GM23338 (cell line): ENCODE data around the gene B3GALT5. TPM values are rescaled to one million over a fixed set of nuclear protein-coding genes. Genes with fewer than 3 reads are reported as not detected.

Experiments
- ATAC-seq: fragments of 200-7000 bp; cut with Tn5 transposase; 3 replicates; pipeline ENCODE4 v1.9.1; 2020
- DNase-seq: peaks from one replicate; pipeline ENCODE4 v3.0.0-alpha.2; 2015; ENCODE audit warnings: low spot score
- H2AFZ ChIP-seq: fragments of 200-600 bp; sonication (generic); 2 replicates; pipeline ENCODE4 v1.8.0; 2016; ENCODE audit warnings: antibody characterized with exemption, mild to moderate bottlenecking, moderate library complexity
- H3F3A ChIP-seq: fragments of 200-600 bp; sonication (generic); replicated peaks from 2 replicates; pipeline ENCODE4 v1.8.0; 2017; ENCODE audit warnings: antibody characterized with exemption, mixed run types, low read depth
- H3K27ac ChIP-seq: fragments of 200-600 bp; sonication (generic); 2 replicates; pipeline ENCODE4 v1.6.1; 2016; ENCODE audit warnings: low read depth
- H3K27me3 ChIP-seq: fragments of 200-600 bp; sonication (generic); 2 replicates; pipeline ENCODE4 v1.8.0; 2016; ENCODE audit warnings: mild to moderate bottlenecking, mixed run types, moderate library complexity; ENCODE audit not compliant: insufficient read depth
- H3K36me3 ChIP-seq: fragments of 200-600 bp; sonication (generic); 2 replicates; pipeline ENCODE4 v1.8.0; 2016; ENCODE audit warnings: mild to moderate bottlenecking; ENCODE audit not compliant: insufficient read depth
- H3K4me1 ChIP-seq: fragments of 200-600 bp; sonication (generic); 2 replicates; pipeline ENCODE4 v1.8.0; 2016; ENCODE audit warnings: mild to moderate bottlenecking, moderate library complexity; ENCODE audit not compliant: insufficient read depth
- H3K4me2 ChIP-seq: fragments of 200-600 bp; sonication (generic); 2 replicates; pipeline ENCODE4 v1.7.1; 2017; ENCODE audit warnings: mixed run types
- H3K4me3 ChIP-seq: fragments of 200-600 bp; sonication (generic); 2 replicates; pipeline ENCODE4 v1.6.1; 2016; ENCODE audit warnings: mixed run types
- H3K79me2 ChIP-seq: fragments of 200-600 bp; sonication (generic); replicated peaks from 2 replicates; pipeline ENCODE4 v1.8.0; 2017; ENCODE audit warnings: mild to moderate bottlenecking; ENCODE audit not compliant: insufficient read depth
- H3K9me2 ChIP-seq: fragments of 200-600 bp; sonication (generic); 2 replicates; pipeline ENCODE4 v1.8.0; 2017; ENCODE audit not compliant: insufficient read depth
- H4K20me1 ChIP-seq: fragments of 200-600 bp; sonication (generic); replicated peaks from 2 replicates; pipeline ENCODE4 v1.8.0; 2017; ENCODE audit warnings: mild to moderate bottlenecking; ENCODE audit not compliant: insufficient read depth
- H3K27ac Mint-ChIP-seq: 2 replicates; pipeline ENCODE4 v1.8.0; 2020; ENCODE audit warnings: inconsistent platforms, mild to moderate bottlenecking, moderate library complexity, mixed read lengths
- H3K27me3 Mint-ChIP-seq: 3 replicates; pipeline ENCODE4 v1.8.0; 2022; ENCODE audit warnings: low read depth, mild to moderate bottlenecking, moderate library complexity, mixed read lengths, inconsistent platforms; ENCODE audit not compliant: insufficient read depth, poor library complexity
- H3K36me3 Mint-ChIP-seq: 3 replicates; pipeline ENCODE4 v1.8.0; 2021; ENCODE audit warnings: low read depth, mild to moderate bottlenecking, inconsistent platforms, moderate library complexity, mixed read lengths
- H3K4me1 Mint-ChIP-seq: 3 replicates; pipeline ENCODE4 v1.8.0; 2020; ENCODE audit warnings: mild to moderate bottlenecking, inconsistent platforms, mixed read lengths
- H3K4me3 Mint-ChIP-seq: 3 replicates; pipeline ENCODE4 v1.8.0; 2021; ENCODE audit warnings: moderate library complexity, mild to moderate bottlenecking, inconsistent platforms, mixed read lengths
- H3K9me3 Mint-ChIP-seq: 3 replicates; pipeline ENCODE4 v1.8.0; 2020; ENCODE audit warnings: moderate library complexity, mild to moderate bottlenecking, inconsistent platforms, mixed read lengths
- CREB1 ChIP-seq: fragments of 250-450 bp; sonication (Bioruptor Pico); IDR thresholded peaks from 2 replicates; pipeline ENCODE4 v1.5.0; 2020; ENCODE audit warnings: low read depth, mild to moderate bottlenecking, moderate library complexity
- EZH2 ChIP-seq: fragments of 200-600 bp; sonication (generic); IDR thresholded peaks from one replicate; pipeline ENCODE4 v1.8.0; 2017; ENCODE audit warnings: antibody characterized with exemption, mild to moderate bottlenecking, low read depth; ENCODE audit not compliant: unreplicated experiment
- POLR2AphosphoS5 ChIP-seq: IDR thresholded peaks from 2 replicates; pipeline ENCODE4 v1.6.1; 2016; ENCODE audit warnings: antibody characterized with exemption, low read depth
- STAT1 ChIP-seq: IDR thresholded peaks from one replicate; pipeline ENCODE4 v1.6.1; 2016; ENCODE audit warnings: antibody characterized with exemption; ENCODE audit not compliant: unreplicated experiment
- polyA plus RNA-seq: library from polyadenylated mRNA; unstranded; fragments of >200 nt; fragmentation: Nextera tagmentation; extraction: Ambion mirVana; gene quantifications from 2 replicates; pipeline ENCODE4 v1.2.1, GENCODE V29; 2016
- total RNA-seq: library from RNA; depleted of rRNA; stranded (reverse); fragments of >200 nt; shearing (Covaris generic); gene quantifications from 2 replicates; pipeline ENCODE4 v1.2.3, GENCODE V29; 2014
- TF ChIP-seq, protein P1 (sequence below): IDR thresholded peaks from 2 replicates; pipeline ENCODE4 v1.6.1; 2016; ENCODE audit warnings: antibody characterized with exemption
- TF ChIP-seq, protein P2 (sequence below): fragments of 250-450 bp; sonication (Bioruptor Pico); IDR thresholded peaks from 2 replicates; pipeline ENCODE4 v1.5.0; 2020; ENCODE audit warnings: mild to moderate bottlenecking, moderate library complexity

B3GALT5 gene
- total and polyA plus RNA-seq, 2 experiments from 2014 or later: 6.2 to 37.5 TPM

DNA sequence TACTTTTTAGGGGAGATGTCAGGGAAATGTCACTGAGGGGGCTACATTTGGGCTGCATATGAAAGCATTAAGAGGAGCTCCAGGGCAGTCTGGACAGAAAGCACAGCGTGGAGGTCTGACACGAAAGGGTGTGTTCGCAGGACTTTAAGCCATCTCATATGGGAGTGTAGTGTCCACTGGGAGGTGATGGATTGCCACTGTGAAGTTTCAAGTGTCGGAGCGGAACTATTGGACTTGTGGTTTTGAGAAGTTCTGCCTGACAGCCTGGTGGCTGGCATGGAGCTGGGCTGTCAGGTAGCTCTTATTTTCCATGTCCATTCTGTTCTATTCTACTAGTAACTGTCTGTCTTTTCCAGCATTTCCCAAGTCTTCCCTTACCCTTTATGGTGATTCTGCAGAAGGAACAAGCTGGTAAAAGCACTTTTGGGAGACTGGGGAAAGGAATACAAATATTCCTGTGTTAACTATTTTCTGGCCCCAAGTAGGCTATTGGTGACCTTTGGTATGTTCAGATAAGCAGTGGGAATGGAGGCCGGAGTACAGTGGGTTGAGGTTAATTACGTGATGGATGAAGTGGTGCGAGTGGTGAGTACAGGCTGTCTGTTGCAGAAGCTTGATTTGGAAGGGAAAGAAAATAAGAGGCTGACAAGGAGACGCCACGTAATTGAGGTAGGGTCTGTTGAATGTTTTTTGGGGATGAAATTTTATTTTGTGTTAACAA lies 19.3 kb downstream of the B3GALT5 start:
- no peak overlapping the region for H3K27ac ChIP-seq
- H3K27me3 ChIP-seq: no peaks in the 10 kb centered on the region
- peaks cover 16% of the 10 kb centered on the region; the same call in 1 of the 2 replicates for H3K9me2 ChIP-seq
- H3K79me2 ChIP-seq: peaks cover 100% of the 10 kb centered on the region
- DNase-seq (no peak), ATAC-seq (no peak)
- H3K4me3 Mint-ChIP-seq: no peak overlapping the region
- H3K27ac Mint-ChIP-seq: peak overlapping the region; percentile 28
- peaks cover 14% of the 10 kb centered on the region for H3K27me3 Mint-ChIP-seq
- peaks cover 48% of the 10 kb centered on the region for H3K36me3 Mint-ChIP-seq
- peaks cover 65% of the 10 kb centered on the region for H3K4me1 Mint-ChIP-seq
- H3K4me3 ChIP-seq: no peak overlapping the region
- H3K4me1 ChIP-seq: peaks cover 53% of the 10 kb centered on the region
- H3K9me3 Mint-ChIP-seq: no peaks in the 10 kb centered on the region
- H2AFZ ChIP-seq: no peak overlapping the region
- TF ChIP-seq STAT1 (no peak), CREB1 (no peak)
- TF ChIP-seq, protein P1, sequence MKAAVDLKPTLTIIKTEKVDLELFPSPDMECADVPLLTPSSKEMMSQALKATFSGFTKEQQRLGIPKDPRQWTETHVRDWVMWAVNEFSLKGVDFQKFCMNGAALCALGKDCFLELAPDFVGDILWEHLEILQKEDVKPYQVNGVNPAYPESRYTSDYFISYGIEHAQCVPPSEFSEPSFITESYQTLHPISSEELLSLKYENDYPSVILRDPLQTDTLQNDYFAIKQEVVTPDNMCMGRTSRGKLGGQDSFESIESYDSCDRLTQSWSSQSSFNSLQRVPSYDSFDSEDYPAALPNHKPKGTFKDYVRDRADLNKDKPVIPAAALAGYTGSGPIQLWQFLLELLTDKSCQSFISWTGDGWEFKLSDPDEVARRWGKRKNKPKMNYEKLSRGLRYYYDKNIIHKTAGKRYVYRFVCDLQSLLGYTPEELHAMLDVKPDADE: no peak
- no peaks in the 10 kb centered on the region for H4K20me1 ChIP-seq
- H3F3A ChIP-seq: peaks cover 6% of the 10 kb centered on the region; the same call in 1 of the 2 replicates
- no peaks in the 10 kb centered on the region for H3K36me3 ChIP-seq
- H3K4me2 ChIP-seq: peak overlapping the region; percentile 55; the same call in 1 of the 2 replicates

DNA sequence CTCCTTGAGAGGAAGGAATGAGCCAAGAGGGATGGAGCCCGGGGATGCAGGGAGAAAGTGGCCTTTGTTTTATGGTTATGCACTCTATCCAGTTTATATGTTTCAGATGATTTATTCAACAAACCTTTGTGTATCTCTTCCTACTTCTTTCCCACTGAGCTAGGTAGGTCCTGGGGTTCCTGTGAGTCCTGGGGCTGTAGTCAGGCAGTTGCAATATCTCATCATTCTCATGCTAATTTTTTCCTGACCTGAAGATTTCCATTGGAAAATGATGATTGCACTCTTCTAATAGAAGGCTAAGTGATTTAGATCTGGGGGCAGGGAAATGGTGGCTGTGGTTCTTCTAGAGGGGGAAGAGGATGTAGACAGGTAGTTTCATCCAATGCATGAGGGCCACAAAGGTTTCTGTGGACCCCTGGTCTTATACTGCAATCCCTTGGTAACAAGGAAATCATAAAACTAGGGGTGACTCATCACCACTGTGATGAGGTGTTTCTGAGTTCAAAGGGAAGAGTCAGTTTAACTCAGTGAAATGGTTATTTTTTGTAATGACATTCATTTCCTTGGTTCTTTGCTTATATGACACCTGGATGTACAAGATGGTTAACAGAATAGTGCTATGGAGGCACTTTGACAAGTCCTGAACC lies 20.2 kb downstream of the B3GALT5 start:
- Mint-ChIP-seq H3K4me3 (no peak overlapping the region; the same call in 2 of the 3 replicates), H3K27me3 (peaks cover 14% of the 10 kb centered on the region), H3K36me3 (peaks cover 44% of the 10 kb centered on the region), H3K9me3 (no peaks in the 10 kb centered on the region), H3K4me1 (peaks cover 70% of the 10 kb centered on the region), H3K27ac (no peak overlapping the region)
- Histone ChIP-seq H3K36me3 (no peaks in the 10 kb centered on the region), H3K4me2 (peak overlapping the region; percentile 55), H3K4me3 (no peak overlapping the region), H4K20me1 (no peaks in the 10 kb centered on the region; the same call in 1 of the 2 replicates), H3K27ac (no peak overlapping the region), H3K4me1 (peaks cover 61% of the 10 kb centered on the region), H3F3A (peaks cover 10% of the 10 kb centered on the region; the same call in 1 of the 2 replicates), H3K27me3 (no peaks in the 10 kb centered on the region), H3K79me2 (peaks cover 100% of the 10 kb centered on the region), H2AFZ (no peak overlapping the region), H3K9me2 (peaks cover 16% of the 10 kb centered on the region; the same call in 1 of the 2 replicates)
- TF ChIP-seq, protein P2, sequence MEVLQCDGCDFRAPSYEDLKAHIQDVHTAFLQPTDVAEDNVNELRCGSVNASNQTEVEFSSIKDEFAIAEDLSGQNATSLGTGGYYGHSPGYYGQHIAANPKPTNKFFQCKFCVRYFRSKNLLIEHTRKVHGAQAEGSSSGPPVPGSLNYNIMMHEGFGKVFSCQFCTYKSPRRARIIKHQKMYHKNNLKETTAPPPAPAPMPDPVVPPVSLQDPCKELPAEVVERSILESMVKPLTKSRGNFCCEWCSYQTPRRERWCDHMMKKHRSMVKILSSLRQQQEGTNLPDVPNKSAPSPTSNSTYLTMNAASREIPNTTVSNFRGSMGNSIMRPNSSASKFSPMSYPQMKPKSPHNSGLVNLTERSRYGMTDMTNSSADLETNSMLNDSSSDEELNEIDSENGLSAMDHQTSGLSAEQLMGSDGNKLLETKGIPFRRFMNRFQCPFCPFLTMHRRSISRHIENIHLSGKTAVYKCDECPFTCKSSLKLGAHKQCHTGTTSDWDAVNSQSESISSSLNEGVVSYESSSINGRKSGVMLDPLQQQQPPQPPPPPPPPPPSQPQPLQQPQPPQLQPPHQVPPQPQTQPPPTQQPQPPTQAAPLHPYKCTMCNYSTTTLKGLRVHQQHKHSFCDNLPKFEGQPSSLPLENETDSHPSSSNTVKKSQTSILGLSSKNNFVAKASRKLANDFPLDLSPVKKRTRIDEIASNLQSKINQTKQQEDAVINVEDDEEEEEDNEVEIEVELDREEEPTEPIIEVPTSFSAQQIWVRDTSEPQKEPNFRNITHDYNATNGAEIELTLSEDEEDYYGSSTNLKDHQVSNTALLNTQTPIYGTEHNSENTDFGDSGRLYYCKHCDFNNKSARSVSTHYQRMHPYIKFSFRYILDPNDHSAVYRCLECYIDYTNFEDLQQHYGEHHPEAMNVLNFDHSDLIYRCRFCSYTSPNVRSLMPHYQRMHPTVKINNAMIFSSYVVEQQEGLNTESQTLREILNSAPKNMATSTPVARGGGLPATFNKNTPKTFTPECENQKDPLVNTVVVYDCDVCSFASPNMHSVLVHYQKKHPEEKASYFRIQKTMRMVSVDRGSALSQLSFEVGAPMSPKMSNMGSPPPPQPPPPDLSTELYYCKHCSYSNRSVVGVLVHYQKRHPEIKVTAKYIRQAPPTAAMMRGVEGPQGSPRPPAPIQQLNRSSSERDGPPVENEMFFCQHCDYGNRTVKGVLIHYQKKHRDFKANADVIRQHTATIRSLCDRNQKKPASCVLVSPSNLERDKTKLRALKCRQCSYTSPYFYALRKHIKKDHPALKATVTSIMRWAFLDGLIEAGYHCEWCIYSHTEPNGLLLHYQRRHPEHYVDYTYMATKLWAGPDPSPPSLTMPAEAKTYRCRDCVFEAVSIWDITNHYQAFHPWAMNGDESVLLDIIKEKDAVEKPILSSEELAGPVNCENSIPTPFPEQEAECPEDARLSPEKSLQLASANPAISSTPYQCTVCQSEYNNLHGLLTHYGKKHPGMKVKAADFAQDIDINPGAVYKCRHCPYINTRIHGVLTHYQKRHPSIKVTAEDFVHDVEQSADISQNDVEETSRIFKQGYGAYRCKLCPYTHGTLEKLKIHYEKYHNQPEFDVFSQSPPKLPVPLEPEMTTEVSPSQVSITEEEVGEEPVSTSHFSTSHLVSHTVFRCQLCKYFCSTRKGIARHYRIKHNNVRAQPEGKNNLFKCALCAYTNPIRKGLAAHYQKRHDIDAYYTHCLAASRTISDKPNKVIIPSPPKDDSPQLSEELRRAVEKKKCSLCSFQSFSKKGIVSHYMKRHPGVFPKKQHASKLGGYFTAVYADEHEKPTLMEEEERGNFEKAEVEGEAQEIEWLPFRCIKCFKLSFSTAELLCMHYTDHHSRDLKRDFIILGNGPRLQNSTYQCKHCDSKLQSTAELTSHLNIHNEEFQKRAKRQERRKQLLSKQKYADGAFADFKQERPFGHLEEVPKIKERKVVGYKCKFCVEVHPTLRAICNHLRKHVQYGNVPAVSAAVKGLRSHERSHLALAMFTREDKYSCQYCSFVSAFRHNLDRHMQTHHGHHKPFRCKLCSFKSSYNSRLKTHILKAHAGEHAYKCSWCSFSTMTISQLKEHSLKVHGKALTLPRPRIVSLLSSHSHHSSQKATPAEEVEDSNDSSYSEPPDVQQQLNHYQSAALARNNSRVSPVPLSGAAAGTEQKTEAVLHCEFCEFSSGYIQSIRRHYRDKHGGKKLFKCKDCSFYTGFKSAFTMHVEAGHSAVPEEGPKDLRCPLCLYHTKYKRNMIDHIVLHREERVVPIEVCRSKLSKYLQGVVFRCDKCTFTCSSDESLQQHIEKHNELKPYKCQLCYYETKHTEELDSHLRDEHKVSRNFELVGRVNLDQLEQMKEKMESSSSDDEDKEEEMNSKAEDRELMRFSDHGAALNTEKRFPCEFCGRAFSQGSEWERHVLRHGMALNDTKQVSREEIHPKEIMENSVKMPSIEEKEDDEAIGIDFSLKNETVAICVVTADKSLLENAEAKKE: no peak
- TF ChIP-seq POLR2AphosphoS5 (no peak), CREB1 (no peak), EZH2 (no peak)
- ATAC-seq (no peak), DNase-seq (no peak)
